ENCODE data around the gene RGS10.
A peak's percentile ranks its signal among the peaks of the same experiment; 100 is the strongest.
"Not testable (repeated sequence)": the region's sequence is repeated elsewhere in the genome, so short reads cannot be mapped to it uniquely, and the experiment has no call there.

RGS10 gene

GRCh38 chr10:119542357-119542987 is at the start of gene RGS10:
Gene RGS10, minus strand, starts transcription at chr10:119542719. Its CDS starts 81 bp downstream, at chr10:119542638.
- peak; percentile 47 for DNase-seq (ENCODE audit: low read depth)

- DNase-seq (ENCODE audit: low read depth), result no peak
Observed at GRCh38 chr10:119588071-119588470, 45.6 kb upstream of the RGS10 start.

GRCh38 chr10:119578355-119578754 is 35.8 kb upstream of the RGS10 start:
- DNase-seq (ENCODE audit: low read depth), result no peak

GRCh38 chr10:119575991-119576390 is 33.5 kb upstream of the RGS10 start:
- DNase-seq (ENCODE audit: low read depth), result no peak

GRCh38 chr10:119575506-119575905 is 33.0 kb upstream of the RGS10 start:
- no peak for DNase-seq (ENCODE audit: low read depth)

GRCh38 chr10:119567978-119568377 is 25.5 kb upstream of the RGS10 start:
- no peak for DNase-seq (ENCODE audit: low read depth)

- no peak for DNase-seq (ENCODE audit: low read depth)
Observed at GRCh38 chr10:119562097-119562496, 19.6 kb upstream of the RGS10 start.

GRCh38 chr10:119559511-119559910 is 17.0 kb upstream of the RGS10 start:
- DNase-seq (ENCODE audit: low read depth), result not testable (repeated sequence)

- not testable (repeated sequence) for DNase-seq (ENCODE audit: low read depth)
Observed at GRCh38 chr10:119556081-119556480, 13.6 kb upstream of the RGS10 start.

- DNase-seq (ENCODE audit: low read depth), result no peak
Observed at GRCh38 chr10:119555178-119555784, 12.8 kb upstream of the RGS10 start.

GRCh38 chr10:119550827-119551226 is 8.3 kb upstream of the RGS10 start:
- DNase-seq (ENCODE audit: low read depth), result no peak

- DNase-seq (ENCODE audit: low read depth), result no peak
Observed at GRCh38 chr10:119549247-119549999, 6.9 kb upstream of the RGS10 start.

GRCh38 chr10:119546009-119546408 is 3.5 kb upstream of the RGS10 start:
- DNase-seq (ENCODE audit: low read depth), result no peak

GRCh38 chr10:119545310-119545709 is 2.8 kb upstream of the RGS10 start:
- no peak for DNase-seq (ENCODE audit: low read depth)

GRCh38 chr10:119543814-119544642 is 1.5 kb upstream of the RGS10 start:
- DNase-seq (ENCODE audit: low read depth), result no peak

- DNase-seq (ENCODE audit: low read depth), result peak; percentile 33
Observed at GRCh38 chr10:119542988-119543813, 682 bp upstream of the RGS10 start.

- no peak for DNase-seq (ENCODE audit: low read depth)
Observed at GRCh38 chr10:119541459-119542356, 811 bp downstream of the RGS10 start.

GRCh38 chr10:119541046-119541445 is 1.5 kb downstream of the RGS10 start:
- DNase-seq (ENCODE audit: low read depth), result no peak

GRCh38 chr10:119540038-119540437 is 2.5 kb downstream of the RGS10 start:
- DNase-seq (ENCODE audit: low read depth), result no peak

- no peak for DNase-seq (ENCODE audit: low read depth)
Observed at GRCh38 chr10:119539359-119539825, 3.1 kb downstream of the RGS10 start.
